IMR-90 (cell line): ENCODE results near the gene TAAR9.

Experiments used
- CEBPB ChIP-seq: IDR thresholded peaks from 2 replicates; pipeline ENCODE4 v1.6.1; 2012; ENCODE audit warnings: low read depth, low read length, improper control_type of control experiment
- CHD1 ChIP-seq: IDR thresholded peaks from 2 replicates; pipeline ENCODE4 v1.6.1; 2012; ENCODE audit warnings: low read depth, low read length, improper control_type of control experiment
- FOS ChIP-seq: fragments of 150-350 bp; IDR thresholded peaks from 2 replicates; pipeline ENCODE4 v1.6.1; 2016; ENCODE audit warnings: low read depth, low read length
- POLR2A ChIP-seq: IDR thresholded peaks from 2 replicates; pipeline ENCODE4 v1.6.1; 2012; ENCODE audit warnings: mild to moderate bottlenecking, low read depth, low read length
- RAD21 ChIP-seq: IDR thresholded peaks from 2 replicates; pipeline ENCODE4 v1.6.1; 2012; ENCODE audit warnings: low read length, improper control_type of control experiment
- RCOR1 ChIP-seq: IDR thresholded peaks from 2 replicates; pipeline ENCODE4 v1.6.1; 2012; ENCODE audit warnings: mild to moderate bottlenecking, low read length, improper control_type of control experiment; ENCODE audit not compliant: insufficient replicate concordance
- RFX5 ChIP-seq: IDR thresholded peaks from 2 replicates; pipeline ENCODE4 v1.8.0; 2012; ENCODE audit warnings: low read depth, mild to moderate bottlenecking, low read length, moderate library complexity
- TF ChIP-seq, protein P1 (sequence below): conservative IDR thresholded peaks from 2 replicates; pipeline ENCODE4 v1.5.1; 2012; ENCODE audit warnings: mild to moderate bottlenecking, low read depth, low read length, improper control_type of control experiment
- TF ChIP-seq, protein P2 (sequence below): fragments of 150-350 bp; IDR thresholded peaks from 2 replicates; pipeline ENCODE4 v1.6.1; 2017; ENCODE audit warnings: mild to moderate bottlenecking, antibody characterized with exemption, low read length, low read depth
- TF ChIP-seq, protein P3 (sequence below): fragments of 150-350 bp; IDR thresholded peaks from 2 replicates; pipeline ENCODE4 v1.6.1; 2016; ENCODE audit warnings: low read depth, mild to moderate bottlenecking, low read length, moderate library complexity, borderline replicate concordance

DNA sequence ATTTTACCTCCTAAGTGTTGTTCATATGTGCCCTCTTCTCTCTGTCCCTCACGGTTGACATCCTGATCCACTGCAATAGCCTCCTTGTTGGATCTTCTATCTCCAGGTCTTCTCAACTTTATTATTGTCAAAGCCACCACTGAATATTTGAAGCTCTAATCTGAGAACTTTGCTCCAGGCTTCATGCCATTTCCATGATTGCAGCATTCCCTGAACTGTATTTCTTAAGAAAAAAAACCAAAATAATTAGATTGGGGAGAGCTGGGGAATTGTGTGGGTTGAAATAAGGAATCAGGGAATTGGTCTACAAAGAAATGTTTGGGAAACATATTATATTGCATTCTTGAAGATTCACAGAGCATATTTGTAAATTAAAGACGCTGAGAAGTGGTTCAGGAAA, 22.7 kb upstream of the TAAR9 start:
- TF ChIP-seq, protein P1, sequence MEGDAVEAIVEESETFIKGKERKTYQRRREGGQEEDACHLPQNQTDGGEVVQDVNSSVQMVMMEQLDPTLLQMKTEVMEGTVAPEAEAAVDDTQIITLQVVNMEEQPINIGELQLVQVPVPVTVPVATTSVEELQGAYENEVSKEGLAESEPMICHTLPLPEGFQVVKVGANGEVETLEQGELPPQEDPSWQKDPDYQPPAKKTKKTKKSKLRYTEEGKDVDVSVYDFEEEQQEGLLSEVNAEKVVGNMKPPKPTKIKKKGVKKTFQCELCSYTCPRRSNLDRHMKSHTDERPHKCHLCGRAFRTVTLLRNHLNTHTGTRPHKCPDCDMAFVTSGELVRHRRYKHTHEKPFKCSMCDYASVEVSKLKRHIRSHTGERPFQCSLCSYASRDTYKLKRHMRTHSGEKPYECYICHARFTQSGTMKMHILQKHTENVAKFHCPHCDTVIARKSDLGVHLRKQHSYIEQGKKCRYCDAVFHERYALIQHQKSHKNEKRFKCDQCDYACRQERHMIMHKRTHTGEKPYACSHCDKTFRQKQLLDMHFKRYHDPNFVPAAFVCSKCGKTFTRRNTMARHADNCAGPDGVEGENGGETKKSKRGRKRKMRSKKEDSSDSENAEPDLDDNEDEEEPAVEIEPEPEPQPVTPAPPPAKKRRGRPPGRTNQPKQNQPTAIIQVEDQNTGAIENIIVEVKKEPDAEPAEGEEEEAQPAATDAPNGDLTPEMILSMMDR = no peak
- TF ChIP-seq CEBPB (no peak), RAD21 (no peak), CHD1 (no peak), POLR2A (no peak), RFX5 (no peak), RCOR1 (no peak), FOS (no peak)
- TF ChIP-seq, protein P2, sequence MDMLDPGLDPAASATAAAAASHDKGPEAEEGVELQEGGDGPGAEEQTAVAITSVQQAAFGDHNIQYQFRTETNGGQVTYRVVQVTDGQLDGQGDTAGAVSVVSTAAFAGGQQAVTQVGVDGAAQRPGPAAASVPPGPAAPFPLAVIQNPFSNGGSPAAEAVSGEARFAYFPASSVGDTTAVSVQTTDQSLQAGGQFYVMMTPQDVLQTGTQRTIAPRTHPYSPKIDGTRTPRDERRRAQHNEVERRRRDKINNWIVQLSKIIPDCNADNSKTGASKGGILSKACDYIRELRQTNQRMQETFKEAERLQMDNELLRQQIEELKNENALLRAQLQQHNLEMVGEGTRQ = no peak
- TF ChIP-seq, protein P3, sequence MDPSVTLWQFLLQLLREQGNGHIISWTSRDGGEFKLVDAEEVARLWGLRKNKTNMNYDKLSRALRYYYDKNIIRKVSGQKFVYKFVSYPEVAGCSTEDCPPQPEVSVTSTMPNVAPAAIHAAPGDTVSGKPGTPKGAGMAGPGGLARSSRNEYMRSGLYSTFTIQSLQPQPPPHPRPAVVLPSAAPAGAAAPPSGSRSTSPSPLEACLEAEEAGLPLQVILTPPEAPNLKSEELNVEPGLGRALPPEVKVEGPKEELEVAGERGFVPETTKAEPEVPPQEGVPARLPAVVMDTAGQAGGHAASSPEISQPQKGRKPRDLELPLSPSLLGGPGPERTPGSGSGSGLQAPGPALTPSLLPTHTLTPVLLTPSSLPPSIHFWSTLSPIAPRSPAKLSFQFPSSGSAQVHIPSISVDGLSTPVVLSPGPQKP = no peak
